Trophoblast cell (in vitro differentiated cells and primary cell): ENCODE measurements around the gene ACTN2.

Experiments used
- DNase-seq, 2 donors: peaks; one replicate each; pipeline ENCODE4 v3.0.0-alpha.2; 2016
- H2AFZ ChIP-seq: 2 replicates; pipeline ENCODE4 v1.6.1; 2013; ENCODE audit warnings: low read length, moderate library complexity, mild to moderate bottlenecking; ENCODE audit not compliant: insufficient read depth, poor library complexity
- H2AK5ac ChIP-seq: 2 replicates; pipeline ENCODE4 v1.6.1; 2013; ENCODE audit warnings: mild to moderate bottlenecking, low read length
- H2BK120ac ChIP-seq: 2 replicates; pipeline ENCODE4 v1.6.1; 2013; ENCODE audit warnings: low read length, mild to moderate bottlenecking, moderate library complexity; ENCODE audit not compliant: insufficient read depth, poor library complexity
- H2BK12ac ChIP-seq: 2 replicates; pipeline ENCODE4 v1.6.1; 2013; ENCODE audit warnings: mild to moderate bottlenecking, low read length, moderate library complexity
- H2BK5ac ChIP-seq: 2 replicates; pipeline ENCODE4 v1.6.1; 2013; ENCODE audit warnings: low read length, low read depth, moderate library complexity, mild to moderate bottlenecking; ENCODE audit not compliant: poor library complexity
- H3K14ac ChIP-seq: 2 replicates; pipeline ENCODE4 v1.6.1; 2013; ENCODE audit warnings: mild to moderate bottlenecking, low read length
- H3K18ac ChIP-seq: 2 replicates; pipeline ENCODE4 v1.6.1; 2013; ENCODE audit warnings: mild to moderate bottlenecking, low read length
- H3K23ac ChIP-seq: 2 replicates; pipeline ENCODE4 v1.6.1; 2013; ENCODE audit warnings: low read length
- H3K27ac ChIP-seq: 2 replicates; pipeline ENCODE4 v1.5.1; 2013; ENCODE audit warnings: low read depth, mild to moderate bottlenecking, inconsistent platforms, low read length, moderate library complexity
- H3K27me3 ChIP-seq: 2 replicates; pipeline ENCODE4 v1.6.1; 2013; ENCODE audit warnings: inconsistent platforms, mild to moderate bottlenecking, low read length, moderate library complexity; ENCODE audit not compliant: insufficient read depth
- H3K36me3 ChIP-seq, 2 experiments: 1 replicate in 1 of 2; 2 replicates in 1 of 2; pipeline ENCODE4 v1.6.1; 2013; ENCODE audit warnings: low read length in 2 of 2, mild to moderate bottlenecking in 2 of 2, moderate library complexity in 1 of 2; ENCODE audit not compliant: insufficient read depth in 2 of 2, control insufficient read depth in 1 of 2
- H3K4ac ChIP-seq: 2 replicates; pipeline ENCODE4 v1.6.1; 2013; ENCODE audit warnings: low read depth, mild to moderate bottlenecking, low read length, moderate library complexity
- H3K4me1 ChIP-seq, 2 experiments: 1 replicate in 1 of 2; 2 replicates in 1 of 2; pipeline ENCODE4 v1.6.1; 2013; ENCODE audit warnings: low read length in 2 of 2, mild to moderate bottlenecking in 2 of 2, moderate library complexity in 1 of 2; ENCODE audit not compliant: insufficient read depth in 2 of 2, control insufficient read depth in 1 of 2
- H3K4me2 ChIP-seq: 2 replicates; pipeline ENCODE4 v1.6.1; 2013; ENCODE audit warnings: inconsistent platforms, mild to moderate bottlenecking, low read length, moderate library complexity
- H3K4me3 ChIP-seq: 2 replicates; pipeline ENCODE4 v1.5.1; 2013; ENCODE audit warnings: mild to moderate bottlenecking, low read depth, low read length, inconsistent platforms
- H3K79me1 ChIP-seq: one replicate; pipeline ENCODE4 v1.6.1; 2013; ENCODE audit warnings: low read length
- H3K79me2 ChIP-seq: 2 replicates; pipeline ENCODE4 v1.6.1; 2013; ENCODE audit warnings: low read length, mild to moderate bottlenecking; ENCODE audit not compliant: control insufficient read depth, insufficient read depth, poor library complexity
- H3K9ac ChIP-seq: 2 replicates; pipeline ENCODE4 v1.6.1; 2013; ENCODE audit warnings: mild to moderate bottlenecking, low read length
- H3K9me3 ChIP-seq: 2 replicates; pipeline ENCODE4 v1.6.1; 2013; ENCODE audit warnings: low read depth, mild to moderate bottlenecking, control low read depth, inconsistent platforms, low read length; ENCODE audit not compliant: insufficient read depth
- H4K12ac ChIP-seq: 2 replicates; pipeline ENCODE4 v1.6.1; 2013; ENCODE audit warnings: low read depth, mild to moderate bottlenecking, low read length, moderate library complexity
- H4K8ac ChIP-seq: 2 replicates; pipeline ENCODE4 v1.6.1; 2013; ENCODE audit warnings: low read depth, mild to moderate bottlenecking, low read length, moderate library complexity
- H4K91ac ChIP-seq: one replicate; pipeline ENCODE4 v1.6.1; 2013; ENCODE audit warnings: low read depth, mild to moderate bottlenecking, low read length, moderate library complexity
- WGBS: extraction: QIAGEN DNeasy Blood & Tissue Kit; methylation state at CpG from one replicate; pipeline ENCODE4 v1.1.7; 2013; ENCODE audit warnings: missing lambda C conversion rate; ENCODE audit not compliant: insufficient read length, insufficient coverage; ENCODE audit errors: extremely low coverage; 5-methylcytosine and 5-hydroxymethylcytosine counted together

The ACTN2 gene

GRCh38 chr1:236733653-236734052 lies 47.4 kb downstream of the ACTN2 start:
- Histone ChIP-seq H4K12ac (no peak overlapping the region), H4K91ac (no peak overlapping the region), H3K4me2 (no peak overlapping the region), H3K79me2 (no peaks in the 10 kb centered on the region), H2BK12ac (peak overlapping the region; percentile 16), H2BK5ac (no peak overlapping the region), H3K18ac (no peak overlapping the region), H2BK120ac (no peak overlapping the region), H2AFZ (no peak overlapping the region), H3K23ac (no peak overlapping the region), H3K36me3 (no peaks in the 10 kb centered on the region), H3K79me1 (no peaks in the 10 kb centered on the region), H4K8ac (no peak overlapping the region), H3K14ac (no peak overlapping the region), H3K27ac (no peak overlapping the region), H3K9ac (no peak overlapping the region), H3K4me3 (no peak overlapping the region), H3K27me3 (no peaks in the 10 kb centered on the region), H3K9me3 (peaks cover 2% of the 10 kb centered on the region), H3K4ac (no peak overlapping the region), H2AK5ac (no peak overlapping the region), H3K4me1 (peaks cover 4 to 8% of the 10 kb centered on the region in 2 experiments)
- WGBS, result no CpG with 5 or more reads among the region's 3 CpGs
- DNase-seq, result no peak

GRCh38 chr1:236734141-236734765 lies 48.0 kb downstream of the ACTN2 start:
- H2AK5ac ChIP-seq, result no peak overlapping the region
- no peak overlapping the region for H2BK5ac ChIP-seq
- H3K4me3 ChIP-seq, result no peak overlapping the region
- H3K79me1 ChIP-seq, result no peaks in the 10 kb centered on the region
- H3K23ac ChIP-seq, result no peak overlapping the region
- DNase-seq, result no peak
- H4K12ac ChIP-seq, result no peak overlapping the region
- H3K4me2 ChIP-seq, result no peak overlapping the region
- H3K36me3 ChIP-seq, result no peaks in the 10 kb centered on the region
- no peak overlapping the region for H3K18ac ChIP-seq
- H2AFZ ChIP-seq, result no peak overlapping the region
- H3K9me3 ChIP-seq, result peaks cover under 1% of the 10 kb centered on the region
- H3K14ac ChIP-seq, result no peak overlapping the region
- no peak overlapping the region for H3K4ac ChIP-seq
- H2BK120ac ChIP-seq, result no peak overlapping the region
- H3K27me3 ChIP-seq, result no peaks in the 10 kb centered on the region
- H3K9ac ChIP-seq, result no peak overlapping the region
- peak overlapping the region; percentile 16 for H2BK12ac ChIP-seq
- H3K27ac ChIP-seq, result peak overlapping the region; percentile 23
- H3K79me2 ChIP-seq, result no peaks in the 10 kb centered on the region
- WGBS, result no CpG with 5 or more reads among the region's 8 CpGs
- H3K4me1 ChIP-seq, result peaks cover 4 to 8% of the 10 kb centered on the region in 2 experiments
- no peak overlapping the region for H4K91ac ChIP-seq
- H4K8ac ChIP-seq, result no peak overlapping the region

GRCh38 chr1:236736761-236737160 lies 50.5 kb downstream of the ACTN2 start:
- Histone ChIP-seq H3K27me3 (no peaks in the 10 kb centered on the region), H3K18ac (no peak overlapping the region), H2BK5ac (no peak overlapping the region), H3K79me1 (no peaks in the 10 kb centered on the region), H3K9ac (no peak overlapping the region), H2AFZ (no peak overlapping the region), H3K4me1 (peaks cover 4 to 8% of the 10 kb centered on the region in 2 experiments), H3K79me2 (no peaks in the 10 kb centered on the region), H4K8ac (no peak overlapping the region), H3K23ac (no peak overlapping the region), H4K12ac (no peak overlapping the region), H3K14ac (no peak overlapping the region), H3K27ac (no peak overlapping the region), H3K4me2 (no peak overlapping the region), H2AK5ac (no peak overlapping the region), H3K4me3 (no peak overlapping the region), H2BK12ac (no peak overlapping the region), H3K36me3 (no peaks in the 10 kb centered on the region), H2BK120ac (no peak overlapping the region), H4K91ac (no peak overlapping the region), H3K4ac (no peak overlapping the region), H3K9me3 (no peaks in the 10 kb centered on the region)
- no CpG with 5 or more reads among the region's 15 CpGs for WGBS
- DNase-seq, result no peak

- H3K4ac ChIP-seq, result no peak overlapping the region
- no peak overlapping the region for H3K23ac ChIP-seq
- H3K36me3 ChIP-seq, result no peaks in the 10 kb centered on the region
- H4K8ac ChIP-seq, result no peak overlapping the region
- no peaks in the 10 kb centered on the region for H3K79me2 ChIP-seq
- no peak overlapping the region for H3K4me3 ChIP-seq
- H3K27me3 ChIP-seq, result no peaks in the 10 kb centered on the region
- H3K4me1 ChIP-seq, result no peaks in the 10 kb centered on the region
- H4K91ac ChIP-seq, result no peak overlapping the region
- no peak overlapping the region for H3K9ac ChIP-seq
- H3K79me1 ChIP-seq, result no peaks in the 10 kb centered on the region
- no peak overlapping the region for H3K4me2 ChIP-seq
- H2BK120ac ChIP-seq, result no peak overlapping the region
- no peak overlapping the region for H2BK12ac ChIP-seq
- WGBS, result no CpG with 5 or more reads among the region's 11 CpGs
- no peaks in the 10 kb centered on the region for H3K9me3 ChIP-seq
- no peak overlapping the region for H4K12ac ChIP-seq
- H2AK5ac ChIP-seq, result no peak overlapping the region
- H3K18ac ChIP-seq, result no peak overlapping the region
- no peak overlapping the region for H3K14ac ChIP-seq
- H2AFZ ChIP-seq, result no peak overlapping the region
- DNase-seq, result no peak
- H2BK5ac ChIP-seq, result no peak overlapping the region
- no peak overlapping the region for H3K27ac ChIP-seq
These were observed 55.5 kb downstream of the ACTN2 start for GRCh38 chr1:236741753-236742152.
